ENCODE measurements around the gene POLG2.

Gene POLG2

GRCh38 chr17:64520359-64520758 is 23.5 kb upstream of the POLG2 start:
- no peak for TF ChIP-seq CTCF (IDR thresholded peaks at IDR 0.05)
- DNase-seq (ENCODE audit: low spot score), result no peak
- no peak overlapping the region for H3K4me3 ChIP-seq
- H3K27ac ChIP-seq, result no peak overlapping the region

GRCh38 chr17:64519601-64520000 is 22.7 kb upstream of the POLG2 start:
- H3K27ac ChIP-seq, result no peak overlapping the region
- H3K4me3 ChIP-seq, result no peak overlapping the region
- no peak for DNase-seq (ENCODE audit: low spot score)
- TF ChIP-seq CTCF (IDR thresholded peaks at IDR 0.05), result no peak

GRCh38 chr17:64515829-64516228 is 19.0 kb upstream of the POLG2 start:
- DNase-seq (ENCODE audit: low spot score), result no peak
- no peak overlapping the region for H3K4me3 ChIP-seq
- no peak overlapping the region for H3K27ac ChIP-seq
- no peak for TF ChIP-seq CTCF (IDR thresholded peaks at IDR 0.05)

GRCh38 chr17:64515419-64515818 is 18.6 kb upstream of the POLG2 start:
- no peak for TF ChIP-seq CTCF (IDR thresholded peaks at IDR 0.05)
- Histone ChIP-seq H3K4me3 (no peak overlapping the region), H3K27ac (no peak overlapping the region)
- DNase-seq (ENCODE audit: low spot score), result no peak

DNA sequence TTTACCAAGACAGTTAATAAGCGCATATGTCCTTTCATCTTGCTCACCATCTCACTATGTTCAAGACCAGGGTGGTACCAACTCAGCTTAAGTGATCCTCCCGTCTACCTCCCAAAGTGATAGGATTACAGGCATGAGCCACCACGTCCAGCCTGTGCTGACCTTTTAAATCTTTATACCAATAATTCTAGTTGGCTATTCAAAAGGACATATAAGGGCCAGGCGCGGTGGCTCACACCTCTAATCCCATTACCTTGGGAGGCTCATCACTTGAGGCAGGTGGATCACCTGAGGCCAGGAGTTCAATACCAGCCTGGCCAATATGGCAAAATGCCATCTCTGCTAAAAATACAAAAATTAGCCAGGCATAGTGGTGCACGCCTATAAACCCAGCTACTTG is 12.3 kb upstream of the POLG2 start:
- no peak for TF ChIP-seq CTCF (IDR thresholded peaks at IDR 0.05)
- DNase-seq (ENCODE audit: low spot score), result no peak
- H3K27ac ChIP-seq, result no peak overlapping the region
- peak overlapping the region; percentile 3 for H3K4me3 ChIP-seq

- H3K4me3 ChIP-seq, result peak overlapping the region; percentile 3
- DNase-seq (ENCODE audit: low spot score), result no peak
- no peak overlapping the region for H3K27ac ChIP-seq
- no peak for TF ChIP-seq CTCF (IDR thresholded peaks at IDR 0.05)
These were observed 11.8 kb upstream of the POLG2 start for GRCh38 chr17:64508683-64509082.

GRCh38 chr17:64507413-64507782 is 10.5 kb upstream of the POLG2 start:
- TF ChIP-seq CTCF (IDR thresholded peaks at IDR 0.05), result peak; percentile 19
- peak overlapping the region; percentile 99 to 100 for H3K27ac ChIP-seq
- no peak for DNase-seq (ENCODE audit: low spot score)
- H3K4me3 ChIP-seq, result peak overlapping the region; percentile 90

Measured in coronary artery (tissue), 2 donors.